ENCODE data around the gene AKAP5. TPM values are rescaled to one million over a fixed set of nuclear protein-coding genes. Genes with fewer than 3 reads are reported as not detected.
A peak's percentile ranks its signal among the peaks of the same experiment; 100 is the strongest.

Gene AKAP5
- total RNA-seq, 1 experiment from 2014 or later, result 0.14 TPM

DNA sequence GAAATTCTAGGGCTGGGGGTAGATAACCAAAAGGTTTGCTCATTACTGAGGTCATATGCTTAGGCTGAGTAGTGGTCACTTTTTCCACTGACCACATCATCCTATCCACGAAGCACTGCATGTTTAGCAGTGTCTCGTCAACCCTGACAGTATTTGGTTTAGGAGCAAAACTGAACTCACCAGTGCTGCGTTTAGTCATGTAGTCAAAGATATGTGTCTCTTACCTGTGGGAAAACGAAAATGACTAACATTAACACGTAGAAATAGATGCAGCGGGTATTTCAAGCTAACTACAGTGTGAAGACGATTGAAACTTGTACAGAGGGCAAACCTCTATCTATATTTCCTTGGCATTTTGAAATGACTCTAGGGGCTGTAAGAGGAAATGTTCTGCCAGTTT lies 42.5 kb upstream of the AKAP5 start:
- Mint-ChIP-seq H3K27me3 (ENCODE audit: insufficient read depth, unreplicated experiment) (no peaks in the 10 kb centered on the region), H3K4me3 (ENCODE audit: unreplicated experiment) (no peak overlapping the region), H3K9me3 (ENCODE audit: unreplicated experiment) (no peaks in the 10 kb centered on the region), H3K36me3 (ENCODE audit: insufficient read depth, unreplicated experiment) (peaks cover 98% of the 10 kb centered on the region), H3K27ac (ENCODE audit: low read depth, unreplicated experiment) (no peak overlapping the region), H3K4me1 (ENCODE audit: insufficient read depth, unreplicated experiment) (peaks cover 12% of the 10 kb centered on the region)
- intact Hi-C loops (cut with micrococcal nuclease), result loop anchor here (10.0 kb wide), 1 partner anchor 78 kb away; no protein-coding TSS in a partner anchor
- TF ChIP-seq, protein P1, sequence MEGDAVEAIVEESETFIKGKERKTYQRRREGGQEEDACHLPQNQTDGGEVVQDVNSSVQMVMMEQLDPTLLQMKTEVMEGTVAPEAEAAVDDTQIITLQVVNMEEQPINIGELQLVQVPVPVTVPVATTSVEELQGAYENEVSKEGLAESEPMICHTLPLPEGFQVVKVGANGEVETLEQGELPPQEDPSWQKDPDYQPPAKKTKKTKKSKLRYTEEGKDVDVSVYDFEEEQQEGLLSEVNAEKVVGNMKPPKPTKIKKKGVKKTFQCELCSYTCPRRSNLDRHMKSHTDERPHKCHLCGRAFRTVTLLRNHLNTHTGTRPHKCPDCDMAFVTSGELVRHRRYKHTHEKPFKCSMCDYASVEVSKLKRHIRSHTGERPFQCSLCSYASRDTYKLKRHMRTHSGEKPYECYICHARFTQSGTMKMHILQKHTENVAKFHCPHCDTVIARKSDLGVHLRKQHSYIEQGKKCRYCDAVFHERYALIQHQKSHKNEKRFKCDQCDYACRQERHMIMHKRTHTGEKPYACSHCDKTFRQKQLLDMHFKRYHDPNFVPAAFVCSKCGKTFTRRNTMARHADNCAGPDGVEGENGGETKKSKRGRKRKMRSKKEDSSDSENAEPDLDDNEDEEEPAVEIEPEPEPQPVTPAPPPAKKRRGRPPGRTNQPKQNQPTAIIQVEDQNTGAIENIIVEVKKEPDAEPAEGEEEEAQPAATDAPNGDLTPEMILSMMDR (IDR thresholded peaks at IDR 0.05; ENCODE audit: unreplicated experiment), result no peak
- ChIA-PET POLR2A (interaction anchor here (0.7 to 0.9 kb wide), 3 partner anchors 14 to 79 kb away, joined by 3 read pairs; no protein-coding TSS in a partner anchor), CTCF (interaction anchor here (6.9 kb wide), 1 partner anchor 9 kb away, joined by 63 read pairs; no protein-coding TSS in a partner anchor)
- BruUV-seq (replicated peaks), result no TSS peak
- no peak for DNase-seq (ENCODE audit: unreplicated experiment)

- Mint-ChIP-seq H3K4me3 (ENCODE audit: unreplicated experiment) (no peak overlapping the region), H3K4me1 (ENCODE audit: insufficient read depth, unreplicated experiment) (peaks cover 12% of the 10 kb centered on the region), H3K36me3 (ENCODE audit: insufficient read depth, unreplicated experiment) (peaks cover 98% of the 10 kb centered on the region), H3K9me3 (ENCODE audit: unreplicated experiment) (no peaks in the 10 kb centered on the region), H3K27ac (ENCODE audit: low read depth, unreplicated experiment) (no peak overlapping the region), H3K27me3 (ENCODE audit: insufficient read depth, unreplicated experiment) (no peaks in the 10 kb centered on the region)
- ChIA-PET POLR2A (interaction anchor here (0.7 kb wide), 1 partner anchor 36 kb away, joined by 3 read pairs; the partner anchor contains the start of gene MTHFD1), CTCF (interaction anchor here (0.5 to 6.9 kb wide), 4 partner anchors 8 to 487 kb away, joined by 3 to 63 read pairs (median 4); no protein-coding TSS in a partner anchor)
- DNase-seq (ENCODE audit: unreplicated experiment), result no peak
- TF ChIP-seq, protein P1 (IDR thresholded peaks at IDR 0.05; ENCODE audit: unreplicated experiment), result no peak
- BruUV-seq (replicated peaks), result no TSS peak
- intact Hi-C loops (cut with micrococcal nuclease), result loop anchor here (10.0 kb wide), 1 partner anchor 79 kb away; no protein-coding TSS in a partner anchor
Observed at GRCh38 chr14:64423987-64424386, 41.3 kb upstream of the AKAP5 start.

DNA sequence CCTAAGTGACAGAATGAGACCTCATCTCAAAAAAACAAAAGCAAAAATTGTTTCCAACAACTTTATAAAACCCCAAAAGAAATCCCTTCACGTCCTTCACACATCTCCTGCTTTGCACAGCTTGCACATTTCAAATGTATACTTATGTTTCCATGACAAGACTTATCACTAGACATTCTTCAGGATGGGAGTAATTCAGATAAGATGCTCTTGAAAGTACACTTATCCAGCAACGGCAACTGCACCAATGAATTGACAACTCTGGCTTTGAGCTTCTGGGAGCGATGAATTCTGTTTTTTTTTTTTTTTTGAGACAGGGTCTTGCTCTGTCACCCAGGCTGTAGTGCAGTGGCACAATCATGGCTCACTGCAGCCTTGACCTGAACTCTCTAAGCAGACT lies 30.8 kb upstream of the AKAP5 start:
- CTCF ChIA-PET, result interaction anchor here (1.3 to 6.7 kb wide), 3 partner anchors 13 to 457 kb away, joined by 4 to 63 read pairs (median 5); no protein-coding TSS in a partner anchor
- Mint-ChIP-seq H3K4me1 (ENCODE audit: insufficient read depth, unreplicated experiment) (peaks cover 17% of the 10 kb centered on the region), H3K36me3 (ENCODE audit: insufficient read depth, unreplicated experiment) (peaks cover 96% of the 10 kb centered on the region), H3K4me3 (ENCODE audit: unreplicated experiment) (no peak overlapping the region), H3K27me3 (ENCODE audit: insufficient read depth, unreplicated experiment) (no peaks in the 10 kb centered on the region), H3K9me3 (ENCODE audit: unreplicated experiment) (no peaks in the 10 kb centered on the region), H3K27ac (ENCODE audit: low read depth, unreplicated experiment) (no peak overlapping the region)
- POLR2A ChIA-PET, result no interaction called here
- TF ChIP-seq, protein P1 (IDR thresholded peaks at IDR 0.05; ENCODE audit: unreplicated experiment), result no peak
- no TSS peak for BruUV-seq (replicated peaks)
- no peak for DNase-seq (ENCODE audit: unreplicated experiment)
- intact Hi-C loops (cut with micrococcal nuclease), result no loop called here

GRCh38 chr14:64438181-64438841 lies 27.0 kb upstream of the AKAP5 start:
- Mint-ChIP-seq H3K4me3 (ENCODE audit: unreplicated experiment) (no peak overlapping the region), H3K27me3 (ENCODE audit: insufficient read depth, unreplicated experiment) (no peaks in the 10 kb centered on the region), H3K27ac (ENCODE audit: low read depth, unreplicated experiment) (peak overlapping the region; percentile 81), H3K9me3 (ENCODE audit: unreplicated experiment) (no peaks in the 10 kb centered on the region), H3K4me1 (ENCODE audit: insufficient read depth, unreplicated experiment) (peaks cover 17% of the 10 kb centered on the region), H3K36me3 (ENCODE audit: insufficient read depth, unreplicated experiment) (peaks cover 93% of the 10 kb centered on the region)
- no TSS peak for BruUV-seq (replicated peaks)
- CTCF ChIA-PET, result interaction anchor here (0.6 to 4.5 kb wide), 3 partner anchors 8 to 74 kb away, joined by 3 to 30 read pairs (median 3); no protein-coding TSS in a partner anchor
- TF ChIP-seq, protein P1 (IDR thresholded peaks at IDR 0.05; ENCODE audit: unreplicated experiment), result no peak
- DNase-seq (ENCODE audit: unreplicated experiment), result peak; percentile 63
- POLR2A ChIA-PET, result interaction anchor here (0.6 to 2.4 kb wide), 5 partner anchors 11 to 66 kb away, joined by 3 to 8 read pairs (median 4); partner anchors contain the start of genes MTHFD1 and ZBTB1
- intact Hi-C loops (cut with micrococcal nuclease), result no loop called here
